ENCODE measurements around the gene SUMO2.
"Not testable (repeated sequence)": the region's sequence is repeated elsewhere in the genome, so short reads cannot be mapped to it uniquely, and the experiment has no call there.

The SUMO2 gene

GRCh38 chr17:75207760-75208159, 25.0 kb upstream of the SUMO2 start:
- POLR2A ChIA-PET, result no interaction called here
- DNase-seq (ENCODE audit: extremely low spot score), result no peak
- no peak for TF ChIP-seq CTCF (IDR thresholded peaks at IDR 0.05; ENCODE audit: control extremely low read depth, extremely low read depth, low read depth, missing control alignments)
- CTCF ChIA-PET, result interaction anchor here (1.6 to 9.1 kb wide), 4 partner anchors 13 to 246 kb away, joined by 3 to 116 read pairs (median 11); no protein-coding TSS in a partner anchor

GRCh38 chr17:75207050-75207407, 24.3 kb upstream of the SUMO2 start:
- POLR2A ChIA-PET, result interaction anchor here (1.3 kb wide), 1 partner anchor 53 kb away, joined by 3 read pairs; the partner anchor contains the start of gene JPT1
- CTCF ChIA-PET, result interaction anchor here (0.9 to 9.1 kb wide), 7 partner anchors 18 to 246 kb away, joined by 3 to 116 read pairs (median 3); partner anchors contain the start of genes GRB2, MIF4GD and MRPS7
- not testable (repeated sequence) for DNase-seq (ENCODE audit: extremely low spot score)

- ChIA-PET POLR2A (interaction anchor here (0.6 to 1.3 kb wide), 2 partner anchors 51 to 52 kb away, joined by 3 read pairs; partner anchors contain the start of gene JPT1), CTCF (interaction anchor here (1.0 to 9.1 kb wide), 7 partner anchors 37 to 244 kb away, joined by 3 to 116 read pairs (median 5); partner anchors contain the start of genes GRB2 and MIF4GD)
- no peak for DNase-seq (ENCODE audit: extremely low spot score)
- TF ChIP-seq CTCF (IDR thresholded peaks at IDR 0.05; ENCODE audit: control extremely low read depth, extremely low read depth, low read depth, missing control alignments), result no peak
Observed at GRCh38 chr17:75205793-75206163, 23.0 kb upstream of the SUMO2 start.

GRCh38 chr17:75205037-75205792, 22.5 kb upstream of the SUMO2 start, which contains the start of gene NUP85:
Gene NUP85, plus strand, starts transcription at chr17:75205679. Its CDS starts 83 bp downstream, at chr17:75205762.
- no peak for TF ChIP-seq CTCF (IDR thresholded peaks at IDR 0.05; ENCODE audit: control extremely low read depth, extremely low read depth, low read depth, missing control alignments)
- peak; percentile 99 for DNase-seq (ENCODE audit: extremely low spot score)
- ChIA-PET POLR2A (interaction anchor here (0.6 kb wide), 1 partner anchor 51 kb away, joined by 3 read pairs; the partner anchor contains the start of gene JPT1), CTCF (interaction anchor here (1.0 to 9.1 kb wide), 8 partner anchors 9 to 244 kb away, joined by 3 to 116 read pairs (median 7); partner anchors contain the start of gene MIF4GD)

- ChIA-PET CTCF (interaction anchor here (0.6 to 9.1 kb wide), 16 partner anchors 12 to 237 kb away, joined by 3 to 116 read pairs (median 4); partner anchors contain the start of genes HID1, MIF4GD and SUMO2), POLR2A (no interaction called here)
- no peak for DNase-seq (ENCODE audit: extremely low spot score)
- no peak for TF ChIP-seq CTCF (IDR thresholded peaks at IDR 0.05; ENCODE audit: control extremely low read depth, extremely low read depth, low read depth, missing control alignments)
Observed at GRCh38 chr17:75199886-75200618, 17.3 kb upstream of the SUMO2 start.

- CTCF ChIA-PET, result no interaction called here
- TF ChIP-seq CTCF (IDR thresholded peaks at IDR 0.05; ENCODE audit: control extremely low read depth, extremely low read depth, low read depth, missing control alignments), result no peak
- POLR2A ChIA-PET, result no interaction called here
- no peak for DNase-seq (ENCODE audit: extremely low spot score)
Observed at GRCh38 chr17:75194879-75195278, 12.1 kb upstream of the SUMO2 start.

Data from GM10248 (cell line).